GM23338 (cell line): ENCODE data around the gene CSNK1G1. TPM values are rescaled to one million over a fixed set of nuclear protein-coding genes. Genes with fewer than 3 reads are reported as not detected.
A peak's percentile ranks its signal among the peaks of the same experiment; 100 is the strongest.

Experiments used
- ATAC-seq: fragments of 200-7000 bp; cut with Tn5 transposase; 3 replicates; pipeline ENCODE4 v1.9.1; 2020
- DNase-seq: peaks from one replicate; pipeline ENCODE4 v3.0.0-alpha.2; 2015; ENCODE audit warnings: low spot score
- H2AFZ ChIP-seq: fragments of 200-600 bp; sonication (generic); 2 replicates; pipeline ENCODE4 v1.8.0; 2016; ENCODE audit warnings: antibody characterized with exemption, mild to moderate bottlenecking, moderate library complexity
- H3F3A ChIP-seq: fragments of 200-600 bp; sonication (generic); replicated peaks from 2 replicates; pipeline ENCODE4 v1.8.0; 2017; ENCODE audit warnings: antibody characterized with exemption, mixed run types, low read depth
- H3K27ac ChIP-seq: fragments of 200-600 bp; sonication (generic); 2 replicates; pipeline ENCODE4 v1.6.1; 2016; ENCODE audit warnings: low read depth
- H3K27me3 ChIP-seq: fragments of 200-600 bp; sonication (generic); 2 replicates; pipeline ENCODE4 v1.8.0; 2016; ENCODE audit warnings: mild to moderate bottlenecking, mixed run types, moderate library complexity; ENCODE audit not compliant: insufficient read depth
- H3K36me3 ChIP-seq: fragments of 200-600 bp; sonication (generic); 2 replicates; pipeline ENCODE4 v1.8.0; 2016; ENCODE audit warnings: mild to moderate bottlenecking; ENCODE audit not compliant: insufficient read depth
- H3K4me1 ChIP-seq: fragments of 200-600 bp; sonication (generic); 2 replicates; pipeline ENCODE4 v1.8.0; 2016; ENCODE audit warnings: mild to moderate bottlenecking, moderate library complexity; ENCODE audit not compliant: insufficient read depth
- H3K4me2 ChIP-seq: fragments of 200-600 bp; sonication (generic); 2 replicates; pipeline ENCODE4 v1.7.1; 2017; ENCODE audit warnings: mixed run types
- H3K4me3 ChIP-seq: fragments of 200-600 bp; sonication (generic); 2 replicates; pipeline ENCODE4 v1.6.1; 2016; ENCODE audit warnings: mixed run types
- H3K79me2 ChIP-seq: fragments of 200-600 bp; sonication (generic); replicated peaks from 2 replicates; pipeline ENCODE4 v1.8.0; 2017; ENCODE audit warnings: mild to moderate bottlenecking; ENCODE audit not compliant: insufficient read depth
- H3K9me2 ChIP-seq: fragments of 200-600 bp; sonication (generic); 2 replicates; pipeline ENCODE4 v1.8.0; 2017; ENCODE audit not compliant: insufficient read depth
- H4K20me1 ChIP-seq: fragments of 200-600 bp; sonication (generic); replicated peaks from 2 replicates; pipeline ENCODE4 v1.8.0; 2017; ENCODE audit warnings: mild to moderate bottlenecking; ENCODE audit not compliant: insufficient read depth
- H3K27ac Mint-ChIP-seq: 2 replicates; pipeline ENCODE4 v1.8.0; 2020; ENCODE audit warnings: inconsistent platforms, mild to moderate bottlenecking, moderate library complexity, mixed read lengths
- H3K27me3 Mint-ChIP-seq: 3 replicates; pipeline ENCODE4 v1.8.0; 2022; ENCODE audit warnings: low read depth, mild to moderate bottlenecking, moderate library complexity, mixed read lengths, inconsistent platforms; ENCODE audit not compliant: insufficient read depth, poor library complexity
- H3K36me3 Mint-ChIP-seq: 3 replicates; pipeline ENCODE4 v1.8.0; 2021; ENCODE audit warnings: low read depth, mild to moderate bottlenecking, inconsistent platforms, moderate library complexity, mixed read lengths
- H3K4me1 Mint-ChIP-seq: 3 replicates; pipeline ENCODE4 v1.8.0; 2020; ENCODE audit warnings: mild to moderate bottlenecking, inconsistent platforms, mixed read lengths
- H3K4me3 Mint-ChIP-seq: 3 replicates; pipeline ENCODE4 v1.8.0; 2021; ENCODE audit warnings: moderate library complexity, mild to moderate bottlenecking, inconsistent platforms, mixed read lengths
- H3K9me3 Mint-ChIP-seq: 3 replicates; pipeline ENCODE4 v1.8.0; 2020; ENCODE audit warnings: moderate library complexity, mild to moderate bottlenecking, inconsistent platforms, mixed read lengths
- CREB1 ChIP-seq: fragments of 250-450 bp; sonication (Bioruptor Pico); IDR thresholded peaks from 2 replicates; pipeline ENCODE4 v1.5.0; 2020; ENCODE audit warnings: low read depth, mild to moderate bottlenecking, moderate library complexity
- CTCF ChIP-seq, 2 experiments: fragments of 200-600 bp in 1 of 2; sonication (generic) in 1 of 2; conservative IDR thresholded peaks; 2 replicates each; pipeline versions ENCODE4 v1.5.1 to v1.6.1; 2016 to 2017; ENCODE audit warnings: antibody characterized with exemption in 2 of 2, low read depth in 2 of 2, mild to moderate bottlenecking in 2 of 2, moderate library complexity in 1 of 2
- ETS1 ChIP-seq: IDR thresholded peaks from 2 replicates; pipeline ENCODE4 v1.6.1; 2016; ENCODE audit warnings: antibody characterized with exemption
- EZH2 ChIP-seq: fragments of 200-600 bp; sonication (generic); IDR thresholded peaks from one replicate; pipeline ENCODE4 v1.8.0; 2017; ENCODE audit warnings: antibody characterized with exemption, mild to moderate bottlenecking, low read depth; ENCODE audit not compliant: unreplicated experiment
- EZH2phosphoT487 ChIP-seq: fragments of 200-600 bp; sonication (generic); IDR thresholded peaks from one replicate; pipeline ENCODE4 v1.8.1; 2018; ENCODE audit warnings: antibody characterized with exemption; ENCODE audit not compliant: unreplicated experiment
- JUNB ChIP-seq: IDR thresholded peaks from one replicate; pipeline ENCODE4 v1.6.1; 2016; ENCODE audit warnings: antibody characterized with exemption; ENCODE audit not compliant: unreplicated experiment
- NANOG ChIP-seq: IDR thresholded peaks from 2 replicates; pipeline ENCODE4 v1.6.1; 2016; ENCODE audit warnings: antibody characterized with exemption, borderline replicate concordance
- POLR2AphosphoS5 ChIP-seq: IDR thresholded peaks from 2 replicates; pipeline ENCODE4 v1.6.1; 2016; ENCODE audit warnings: antibody characterized with exemption, low read depth
- REST ChIP-seq: IDR thresholded peaks from one replicate; pipeline ENCODE4 v1.6.1; 2018; ENCODE audit warnings: antibody characterized with exemption; ENCODE audit not compliant: unreplicated experiment
- STAT1 ChIP-seq: IDR thresholded peaks from one replicate; pipeline ENCODE4 v1.6.1; 2016; ENCODE audit warnings: antibody characterized with exemption; ENCODE audit not compliant: unreplicated experiment
- ZNF114 ChIP-seq: fragments of 250-450 bp; sonication (Bioruptor Pico); IDR thresholded peaks from 2 replicates; pipeline ENCODE4 v1.5.0; 2020; ENCODE audit warnings: mild to moderate bottlenecking, moderate library complexity
- ZNF331 ChIP-seq: fragments of 250-450 bp; sonication (Bioruptor Pico); IDR thresholded peaks from 2 replicates; pipeline ENCODE4 v1.5.0; 2020; ENCODE audit warnings: low read depth, mild to moderate bottlenecking, moderate library complexity
- ZNF462 ChIP-seq: fragments of 250-450 bp; sonication (Bioruptor Pico); IDR thresholded peaks from 2 replicates; pipeline ENCODE4 v1.5.0; 2020; ENCODE audit warnings: mild to moderate bottlenecking, moderate library complexity
- polyA plus RNA-seq: library from polyadenylated mRNA; unstranded; fragments of >200 nt; fragmentation: Nextera tagmentation; extraction: Ambion mirVana; gene quantifications from 2 replicates; pipeline ENCODE4 v1.2.1, GENCODE V29; 2016
- total RNA-seq: library from RNA; depleted of rRNA; stranded (reverse); fragments of >200 nt; shearing (Covaris generic); gene quantifications from 2 replicates; pipeline ENCODE4 v1.2.3, GENCODE V29; 2014

CSNK1G1 gene
- total and polyA plus RNA-seq, 2 experiments from 2014 or later, result 9.3 to 13.4 TPM

GRCh38 chr15:64246364-64247189, 109.4 kb downstream of the CSNK1G1 start:
- peak; percentile 34 for DNase-seq
- peak; percentile 66 for ATAC-seq
- Histone ChIP-seq H3K9me2 (no peaks in the 10 kb centered on the region), H3F3A (no peaks in the 10 kb centered on the region), H2AFZ (no peak overlapping the region), H3K4me1 (peaks cover 14% of the 10 kb centered on the region; the same call in 1 of the 2 replicates), H3K27me3 (no peaks in the 10 kb centered on the region), H4K20me1 (no peaks in the 10 kb centered on the region), H3K36me3 (no peaks in the 10 kb centered on the region), H3K27ac (peak overlapping the region; percentile 53), H3K4me3 (no peak overlapping the region), H3K4me2 (peak overlapping the region; percentile 3; the same call in 1 of the 2 replicates), H3K79me2 (0 out of 2 replicates have a peak, but pooled peaks cover 3% of the 10 kb centered on the region)
- TF ChIP-seq EZH2phosphoT487 (no peak), CTCF (conservative IDR thresholded peaks at IDR 0.05; ENCODE audit: low read depth in 2 of 2) (no peak), ZNF114 (CRISPR knock-in tag) (no peak), NANOG (no peak), POLR2AphosphoS5 (no peak), EZH2 (no peak), ETS1 (no peak), ZNF462 (CRISPR knock-in tag) (no peak), STAT1 (no peak), ZNF331 (CRISPR knock-in tag) (no peak), CREB1 (no peak), REST (no peak), JUNB (no peak)
- Mint-ChIP-seq H3K4me1 (peaks cover 19% of the 10 kb centered on the region), H3K36me3 (no peaks in the 10 kb centered on the region; the same call in 2 of the 3 replicates), H3K4me3 (no peak overlapping the region), H3K9me3 (no peaks in the 10 kb centered on the region), H3K27ac (peak overlapping the region; percentile 84), H3K27me3 (no peaks in the 10 kb centered on the region)
